ENCODE data around the gene INSC.

DNA sequence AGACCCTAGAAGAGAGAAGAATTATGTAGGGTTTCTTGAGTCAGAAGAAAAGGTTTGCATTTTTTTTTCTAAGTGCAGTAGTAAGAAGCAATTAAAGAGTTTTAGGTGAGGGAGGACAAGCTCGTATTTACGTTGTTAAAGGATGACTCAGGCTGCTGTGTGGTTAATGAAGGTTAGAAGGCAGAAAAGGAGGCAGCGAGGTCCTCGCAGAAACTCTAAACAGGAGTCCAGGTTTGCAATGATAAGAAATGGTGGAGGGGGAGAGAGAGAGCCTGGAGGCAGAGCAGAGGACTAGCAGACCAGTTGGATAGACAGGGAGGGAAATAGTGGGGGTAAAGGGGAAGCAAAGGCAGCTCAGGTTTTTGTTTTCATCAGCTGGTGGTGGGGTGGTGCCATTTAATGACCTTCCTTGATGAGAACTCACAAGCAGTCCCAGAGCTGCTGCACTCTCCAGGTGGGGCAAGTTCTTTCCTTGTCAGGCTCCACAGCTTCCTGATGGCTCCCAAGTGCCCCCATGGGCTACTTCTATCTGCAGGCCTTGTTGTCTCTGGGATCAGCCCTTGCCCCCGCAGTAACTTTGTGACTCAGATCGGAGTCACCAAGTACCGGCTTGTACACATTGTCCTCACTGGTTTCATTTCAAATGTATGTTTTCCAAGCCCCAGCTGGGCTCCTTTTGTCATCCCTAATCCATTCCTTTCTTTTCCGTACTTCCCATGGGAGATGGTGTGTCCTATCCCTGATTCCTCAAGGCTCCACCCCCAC lies 8.3 kb upstream of the INSC start:
- TF ChIP-seq, protein P1, sequence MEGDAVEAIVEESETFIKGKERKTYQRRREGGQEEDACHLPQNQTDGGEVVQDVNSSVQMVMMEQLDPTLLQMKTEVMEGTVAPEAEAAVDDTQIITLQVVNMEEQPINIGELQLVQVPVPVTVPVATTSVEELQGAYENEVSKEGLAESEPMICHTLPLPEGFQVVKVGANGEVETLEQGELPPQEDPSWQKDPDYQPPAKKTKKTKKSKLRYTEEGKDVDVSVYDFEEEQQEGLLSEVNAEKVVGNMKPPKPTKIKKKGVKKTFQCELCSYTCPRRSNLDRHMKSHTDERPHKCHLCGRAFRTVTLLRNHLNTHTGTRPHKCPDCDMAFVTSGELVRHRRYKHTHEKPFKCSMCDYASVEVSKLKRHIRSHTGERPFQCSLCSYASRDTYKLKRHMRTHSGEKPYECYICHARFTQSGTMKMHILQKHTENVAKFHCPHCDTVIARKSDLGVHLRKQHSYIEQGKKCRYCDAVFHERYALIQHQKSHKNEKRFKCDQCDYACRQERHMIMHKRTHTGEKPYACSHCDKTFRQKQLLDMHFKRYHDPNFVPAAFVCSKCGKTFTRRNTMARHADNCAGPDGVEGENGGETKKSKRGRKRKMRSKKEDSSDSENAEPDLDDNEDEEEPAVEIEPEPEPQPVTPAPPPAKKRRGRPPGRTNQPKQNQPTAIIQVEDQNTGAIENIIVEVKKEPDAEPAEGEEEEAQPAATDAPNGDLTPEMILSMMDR (conservative IDR thresholded peaks at IDR 0.05; ENCODE audit: low read depth, low read length), result no peak
- TF ChIP-seq EZH2 (IDR thresholded peaks at IDR 0.05; ENCODE audit: borderline replicate concordance, low read depth, low read length, poor library complexity, severe bottlenecking), result no peak

Measured in A673 (cell line).